Measurements from ENCODE around the gene SMC3.

The SMC3 gene

DNA sequence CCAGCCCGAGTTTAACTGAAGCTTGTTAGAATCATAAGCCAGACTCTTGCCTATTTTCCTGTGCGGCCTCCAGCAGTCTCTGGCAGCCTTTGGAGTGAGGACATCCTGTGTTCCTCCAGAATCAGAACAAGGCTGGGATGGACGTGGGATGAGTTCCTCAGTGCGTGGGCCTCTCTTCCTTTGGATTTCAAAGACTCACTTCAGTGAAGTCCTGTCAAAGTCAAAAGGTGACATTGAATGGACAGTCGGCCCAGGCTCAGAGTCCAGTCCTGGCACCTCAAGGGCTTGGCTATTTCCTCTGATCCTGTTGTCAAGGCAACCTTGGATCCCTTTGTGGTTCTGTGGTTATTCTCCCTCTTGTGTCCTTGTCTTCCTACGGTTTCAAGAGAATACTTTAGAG is 21.4 kb upstream of the SMC3 start:
- DNase-seq, result no peak

DNA sequence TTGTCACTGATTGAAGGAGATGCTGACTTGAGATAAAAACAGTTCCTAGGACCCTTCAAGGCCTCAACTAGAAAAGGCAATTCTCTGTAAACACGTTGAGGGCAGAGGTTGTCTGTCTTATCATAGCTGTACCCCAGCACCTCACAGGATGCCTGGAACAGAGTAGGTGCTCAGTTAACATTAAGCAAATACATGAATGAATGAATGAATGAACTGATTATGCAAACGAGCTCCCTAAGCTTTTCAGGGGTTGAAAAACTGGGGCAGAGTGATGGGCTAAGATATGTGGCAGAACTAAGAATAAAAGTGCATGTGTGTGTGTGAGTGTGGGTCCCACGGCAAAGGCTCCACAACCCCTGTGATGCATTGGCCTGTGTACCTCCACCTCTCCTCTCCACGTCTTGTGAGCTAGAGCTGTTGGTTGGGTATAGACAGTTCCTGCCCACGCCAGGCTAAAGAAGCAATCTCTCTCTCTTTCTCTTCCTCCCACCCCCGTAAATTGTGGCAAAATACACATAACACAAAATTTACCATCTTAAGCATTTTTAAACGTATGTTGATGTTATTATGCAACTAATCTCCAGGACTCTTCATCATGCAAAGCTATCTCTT is 20.9 kb upstream of the SMC3 start:
- DNase-seq, result no peak

DNA sequence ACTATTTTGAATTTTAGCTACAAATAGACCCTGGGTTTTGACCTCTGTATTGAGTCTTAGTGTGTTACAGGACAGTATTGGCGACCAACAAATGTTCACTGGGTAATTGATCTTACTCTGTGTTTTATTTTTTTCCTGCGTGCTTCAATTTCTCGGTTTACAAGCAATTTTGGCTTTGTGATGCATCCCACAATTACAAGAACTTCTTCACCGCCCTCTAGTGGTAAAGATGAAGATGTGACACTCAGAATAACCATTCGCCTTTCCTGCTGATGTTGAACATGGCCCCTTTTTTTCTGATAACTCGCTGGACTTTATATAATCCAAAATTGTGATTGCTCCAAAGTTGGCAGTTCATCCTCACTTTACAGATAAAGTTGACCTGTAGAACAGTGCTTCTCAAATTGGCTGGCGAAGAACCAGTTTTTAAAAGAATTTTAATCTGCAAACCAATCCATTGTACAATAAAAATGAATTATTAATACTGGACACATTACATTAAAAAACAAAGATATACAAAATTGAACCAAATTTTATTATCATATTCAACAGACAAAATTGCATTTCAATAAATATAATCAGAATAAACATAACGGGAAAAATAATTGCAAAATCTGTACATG is 20.2 kb upstream of the SMC3 start:
- no peak for DNase-seq

DNA sequence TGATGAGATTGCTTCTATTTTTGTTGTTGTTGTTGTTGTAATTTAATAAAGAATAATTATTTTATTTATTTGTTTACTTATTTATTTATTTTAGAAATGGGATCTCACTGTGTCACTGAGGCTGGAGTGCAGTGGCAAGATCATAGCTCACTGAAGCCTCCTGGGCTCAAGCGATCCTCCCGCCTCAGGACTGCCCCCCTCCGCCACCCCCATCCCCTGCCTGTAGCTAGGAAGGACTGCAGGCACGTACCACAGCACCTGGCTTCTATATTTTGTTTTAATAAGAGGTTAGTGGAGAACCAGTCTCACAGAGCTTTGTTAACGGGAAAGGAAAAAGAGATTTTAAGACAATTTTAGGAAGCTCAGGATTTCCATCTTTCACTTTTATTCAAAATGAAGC is 19.5 kb upstream of the SMC3 start:
- DNase-seq, result no peak

DNA sequence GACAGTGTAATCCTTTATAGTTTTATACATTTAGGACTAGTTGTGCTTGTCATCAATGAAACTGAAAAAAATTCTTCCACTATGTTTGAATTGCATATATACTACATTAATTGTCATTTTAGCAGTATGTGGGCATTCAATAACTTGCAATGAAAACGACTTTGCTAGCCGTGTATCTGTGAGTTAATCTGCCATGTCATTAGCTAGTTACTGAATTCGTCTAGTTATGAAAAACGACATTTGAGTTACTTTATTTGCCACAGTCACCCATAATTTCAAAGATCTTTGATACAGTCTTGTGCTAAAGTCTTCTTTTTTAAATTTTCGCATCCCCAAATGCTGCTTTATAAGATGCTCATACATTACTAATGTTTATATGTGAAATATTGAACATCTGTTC is 18.3 kb upstream of the SMC3 start:
- DNase-seq, result no peak

DNA sequence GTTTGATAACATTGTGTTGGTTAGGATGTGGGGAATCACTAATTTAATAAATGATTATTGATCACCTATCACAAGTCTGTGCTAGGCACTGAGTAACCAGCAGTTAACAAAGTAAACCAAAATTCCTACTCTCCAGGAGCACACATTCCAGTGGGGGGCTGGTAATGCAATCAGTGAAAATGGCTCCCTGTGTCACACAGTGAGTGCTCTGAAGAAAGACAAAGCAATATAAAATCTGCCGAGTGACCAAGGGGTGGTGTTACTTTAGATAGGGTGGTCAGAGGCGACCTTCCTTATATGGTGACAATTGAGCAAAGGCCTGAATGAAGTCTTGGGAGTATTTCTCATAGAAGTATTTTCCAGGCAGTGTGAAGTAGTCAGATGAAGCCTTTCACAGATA is 13.6 kb upstream of the SMC3 start:
- DNase-seq, result no peak

DNA sequence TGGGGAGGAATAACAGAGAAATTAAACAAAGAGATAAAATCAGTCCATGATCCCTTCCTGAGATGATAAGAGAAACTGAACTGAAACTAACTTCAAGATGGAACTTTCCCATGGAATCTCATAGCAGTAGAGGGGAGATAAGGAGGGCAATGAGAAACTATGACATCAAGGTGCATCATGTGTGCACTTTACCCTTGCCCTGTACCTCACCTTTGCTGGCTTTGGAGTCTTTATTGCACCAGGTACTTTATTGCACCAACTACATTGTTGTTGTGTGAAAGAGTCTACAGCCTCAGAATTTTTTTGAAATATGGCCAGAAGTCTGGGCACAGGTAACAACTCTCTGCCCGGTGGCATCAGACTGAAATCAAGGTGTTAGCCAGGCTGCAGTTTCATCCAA is 11.2 kb upstream of the SMC3 start:
- DNase-seq, result no peak

DNA sequence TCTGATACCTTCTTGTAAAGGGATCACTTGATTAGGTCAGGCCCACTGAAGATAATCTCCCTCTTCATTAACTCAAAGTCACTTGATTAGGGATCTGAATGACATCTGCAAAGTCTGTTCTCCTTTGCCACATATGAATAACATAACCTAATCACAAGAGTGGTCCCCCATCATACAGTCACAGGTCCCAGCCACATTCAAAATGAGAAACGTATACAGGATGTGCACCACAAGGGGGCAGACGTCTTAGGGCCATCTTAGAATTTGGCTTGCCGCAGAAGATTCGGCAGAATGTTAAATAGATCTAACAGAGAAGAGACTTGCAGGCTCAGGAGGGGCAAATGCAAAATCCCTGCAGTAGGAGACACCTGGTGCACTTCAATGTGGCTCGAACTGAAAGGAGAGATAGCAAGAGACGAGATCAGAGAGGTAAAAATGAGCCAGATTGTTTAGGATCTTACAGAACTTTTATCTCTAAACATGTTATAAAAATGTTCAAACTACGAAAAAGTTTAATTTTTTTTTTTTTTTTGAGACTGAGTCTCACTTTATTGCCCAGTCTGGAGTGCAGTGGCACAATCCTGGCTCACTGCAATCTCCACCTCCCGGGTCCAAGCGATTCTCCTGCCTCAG is 10.4 kb upstream of the SMC3 start:
- DNase-seq, result peak; percentile 66

DNA sequence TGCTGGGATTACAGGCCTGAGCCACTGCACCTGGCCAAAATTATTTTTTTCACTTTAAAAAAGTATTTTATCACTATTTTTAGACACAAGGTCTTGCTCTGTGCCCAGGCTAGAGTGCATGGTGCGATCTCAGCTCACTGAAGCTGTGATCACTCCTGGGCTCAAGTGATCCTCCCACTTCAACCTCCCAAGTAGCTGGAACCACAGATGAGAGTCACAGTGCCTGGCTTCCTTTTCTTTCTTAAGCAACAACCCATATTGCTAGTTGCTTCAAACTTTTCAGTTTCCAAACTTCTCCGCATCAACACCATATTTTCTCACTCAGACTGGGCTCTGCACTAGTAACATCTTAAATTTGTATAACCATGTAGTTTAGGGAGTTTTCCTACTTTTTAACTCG is 9.5 kb upstream of the SMC3 start:
- no peak for DNase-seq

DNA sequence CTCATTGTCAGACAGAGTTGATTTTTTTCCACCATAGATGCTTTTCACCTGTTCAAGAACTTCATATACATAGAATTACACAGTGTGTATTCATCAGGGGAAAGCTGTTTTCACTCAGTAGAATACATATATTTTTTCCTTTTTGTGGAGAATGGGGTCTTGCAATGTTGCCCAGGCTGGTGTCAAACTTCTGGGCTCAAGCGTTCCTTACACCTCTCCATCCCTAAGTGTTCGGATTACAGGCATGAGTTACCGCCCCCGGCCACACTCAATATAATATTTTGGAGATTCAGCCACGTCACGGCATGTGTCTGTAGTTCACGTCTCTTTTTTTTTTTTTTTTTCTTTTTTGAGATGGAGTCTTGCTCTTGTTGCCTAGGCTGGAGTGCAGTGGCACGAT is 7.5 kb upstream of the SMC3 start:
- DNase-seq, result no peak

DNA sequence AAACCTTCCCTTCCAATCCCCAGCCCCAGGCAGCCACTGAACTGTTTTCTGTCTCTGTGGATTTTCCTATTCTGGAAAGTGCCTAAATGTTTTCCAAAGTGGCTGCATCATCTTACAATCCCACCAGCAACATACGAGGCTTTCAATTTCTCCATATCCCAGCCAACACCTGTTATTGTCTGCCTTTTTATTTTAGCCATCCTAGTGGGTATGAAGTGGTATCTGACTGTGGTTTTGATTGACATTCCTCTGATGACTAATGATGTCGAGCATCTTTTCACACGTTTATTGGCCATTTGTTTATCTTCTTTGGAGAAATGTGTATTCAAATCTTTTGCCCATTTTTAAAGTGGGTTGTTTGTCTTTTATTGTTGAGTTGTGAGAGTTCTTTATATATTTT is 6.2 kb upstream of the SMC3 start:
- DNase-seq, result no peak

DNA sequence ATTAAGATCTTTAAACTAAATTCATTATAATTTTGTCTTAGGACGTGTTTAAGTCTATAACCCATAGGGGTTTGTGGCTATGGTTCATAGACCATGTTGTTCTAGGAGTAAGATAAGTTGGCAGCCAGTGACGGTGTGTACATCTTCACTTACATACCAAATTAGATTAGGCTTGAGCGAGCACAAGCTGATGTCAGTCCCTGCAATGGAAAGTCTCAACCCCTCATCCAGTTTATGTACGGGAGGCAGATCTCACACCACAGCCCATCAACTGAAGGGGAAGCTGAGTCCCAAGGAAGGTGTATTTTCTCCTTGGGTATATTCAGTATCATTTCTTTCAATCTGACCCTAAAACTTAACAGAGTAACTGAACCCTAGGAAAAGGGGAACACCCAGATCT is 5.1 kb upstream of the SMC3 start:
- DNase-seq, result no peak

DNA sequence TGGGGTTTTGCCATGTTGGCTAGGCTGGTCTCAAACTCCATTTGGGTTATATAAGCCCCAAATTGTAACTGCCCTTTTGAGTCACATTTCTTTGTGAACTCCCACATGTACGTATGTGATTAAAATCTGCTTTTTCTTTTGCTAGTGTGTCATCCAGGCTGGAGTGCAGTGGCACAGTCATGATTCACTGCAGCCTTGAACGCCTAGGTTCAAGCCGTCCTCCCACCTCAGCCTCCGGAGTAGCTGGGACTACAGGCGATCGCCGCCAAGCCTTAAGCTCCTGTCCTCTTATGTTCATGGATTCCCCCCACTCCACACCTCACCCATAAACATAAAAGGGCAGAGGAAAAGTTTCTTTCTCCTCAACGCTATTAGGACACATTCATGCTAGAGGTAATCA is 4.4 kb upstream of the SMC3 start:
- DNase-seq, result no peak

DNA sequence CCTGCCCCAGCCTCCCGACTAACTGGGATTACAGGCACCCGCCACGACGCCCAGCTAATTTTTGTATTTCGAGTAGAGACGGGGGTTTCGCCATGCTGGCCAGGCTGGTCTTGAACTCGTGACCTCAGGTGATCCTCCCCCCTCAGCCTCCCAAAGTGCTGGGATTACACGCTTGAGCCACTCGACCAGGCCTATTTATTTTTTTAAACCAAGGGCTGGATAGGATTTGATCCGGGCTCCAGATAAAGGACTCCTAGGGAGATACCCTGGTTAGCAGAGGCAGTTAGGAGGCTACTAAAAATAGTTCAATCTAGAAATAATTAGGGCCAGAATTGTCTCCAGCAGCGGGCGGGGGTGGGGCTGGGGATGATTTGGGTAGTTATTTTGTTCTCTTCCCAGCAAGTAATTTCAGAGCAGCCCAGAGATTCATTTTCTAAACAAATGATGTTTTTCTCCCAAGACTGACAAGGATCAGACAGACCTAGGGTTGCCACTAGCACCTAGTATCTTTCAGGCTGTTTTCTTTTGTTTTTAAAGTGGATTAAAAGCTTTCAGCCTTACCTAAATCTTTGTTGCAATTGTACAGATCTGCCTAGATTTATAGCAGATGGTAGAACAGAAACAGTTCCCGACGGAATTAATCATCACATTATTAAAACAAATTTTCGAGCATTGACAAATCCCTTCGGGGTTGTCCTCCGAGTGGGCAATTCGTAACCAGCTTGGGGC is 859 bp upstream of the SMC3 start:
- no peak for DNase-seq

DNA sequence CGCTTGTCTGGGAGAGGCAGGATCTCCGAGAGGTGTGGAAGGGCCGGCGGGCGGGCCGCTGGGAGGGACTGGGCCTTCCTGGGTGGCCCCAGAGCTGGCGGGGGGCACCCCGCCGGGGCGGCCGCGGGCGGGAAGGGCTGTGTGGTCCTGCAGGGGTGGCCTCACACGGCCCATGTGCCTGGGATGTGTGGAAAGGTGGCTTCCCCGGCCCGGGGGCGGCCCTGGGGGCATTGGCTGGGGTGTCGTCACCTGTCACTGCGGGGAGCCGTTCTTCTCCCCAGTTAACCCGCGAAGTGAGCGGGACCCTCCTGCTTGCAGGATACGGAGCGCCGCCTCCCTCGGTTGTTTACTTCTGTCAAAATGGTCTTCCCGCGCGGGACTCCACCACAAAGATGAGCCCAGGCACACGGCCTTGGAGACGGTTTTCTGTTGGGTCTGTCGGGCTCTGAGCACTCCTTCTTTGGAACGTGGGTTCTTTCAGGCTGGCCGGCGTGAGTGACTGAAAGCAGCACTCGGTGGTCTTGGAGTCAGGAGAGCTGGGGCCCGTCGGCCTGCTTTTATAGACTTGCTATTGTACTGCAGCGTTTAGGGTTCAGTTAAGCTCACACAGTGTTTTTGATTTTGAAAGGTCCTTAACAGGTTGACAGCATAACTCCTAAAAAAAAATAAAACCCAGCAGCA is 700 bp downstream of the SMC3 start:
- DNase-seq, result peak; percentile 53

DNA sequence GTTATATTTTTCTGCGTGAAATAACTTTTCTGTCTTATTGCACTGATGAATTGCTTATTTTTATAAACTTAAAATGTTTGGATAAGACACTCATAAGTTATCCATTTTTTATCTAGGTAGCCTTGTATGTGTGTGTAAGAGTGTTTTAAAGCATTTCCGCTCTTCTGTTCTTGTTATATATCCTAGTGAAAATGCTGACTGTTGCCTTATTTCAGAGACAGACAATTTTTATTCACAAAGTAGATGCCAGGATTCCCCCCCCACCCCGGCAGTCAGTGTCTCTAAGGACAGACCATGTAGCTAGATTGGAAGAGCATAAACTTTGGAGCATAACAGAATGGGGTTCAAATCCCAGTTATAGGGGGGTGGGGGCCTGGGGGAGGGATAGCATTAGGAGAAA is 1.6 kb downstream of the SMC3 start:
- DNase-seq, result no peak

DNA sequence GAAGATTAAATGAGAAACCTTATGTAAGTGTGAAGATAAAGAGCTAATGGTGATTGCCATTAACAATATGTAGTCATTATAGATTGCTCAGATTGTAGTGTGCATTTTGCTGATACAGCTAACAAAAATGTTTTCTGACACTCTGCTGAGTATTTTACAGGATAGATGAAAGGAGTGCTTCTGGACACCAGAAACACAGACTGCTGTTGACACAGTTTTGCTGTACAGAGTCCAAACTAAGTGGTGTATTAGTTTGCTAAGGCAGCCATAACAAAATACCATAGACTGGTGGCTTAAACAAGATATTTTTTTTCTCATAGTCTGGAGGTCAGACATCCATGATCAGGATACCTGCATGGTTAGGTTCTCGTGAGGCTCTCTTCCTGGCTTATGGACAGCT is 2.2 kb downstream of the SMC3 start:
- no peak for DNase-seq

DNA sequence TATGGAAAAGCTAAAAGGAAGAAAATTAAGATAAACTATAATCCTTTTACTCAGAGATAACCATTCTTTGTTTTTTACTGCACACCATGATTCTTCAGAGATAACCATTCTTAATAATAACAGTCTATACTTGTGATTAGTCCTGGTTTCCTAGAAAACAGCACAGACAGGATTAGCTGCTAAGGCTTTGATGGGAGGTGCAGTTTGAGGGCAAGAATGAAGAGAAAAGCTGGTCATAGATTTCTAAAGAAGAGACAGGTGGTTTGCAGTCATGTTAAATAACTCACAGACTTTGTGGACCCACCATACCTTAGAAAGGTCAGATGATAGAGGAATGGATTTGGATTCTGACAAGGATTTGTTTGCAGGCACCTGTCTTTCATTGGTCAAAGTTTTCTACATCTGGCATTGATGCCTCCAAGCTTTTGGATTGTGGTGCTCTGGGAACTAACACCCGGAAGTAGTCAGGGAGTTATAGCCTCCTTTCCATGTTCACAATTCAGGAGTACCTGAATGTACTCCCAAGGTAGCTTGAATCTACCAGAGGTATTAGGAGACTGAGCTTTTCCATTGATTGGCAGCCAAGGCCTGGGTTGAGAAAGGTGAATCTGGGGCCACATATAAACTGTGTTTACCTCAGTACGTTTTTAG is 3.7 kb downstream of the SMC3 start:
- DNase-seq, result no peak

DNA sequence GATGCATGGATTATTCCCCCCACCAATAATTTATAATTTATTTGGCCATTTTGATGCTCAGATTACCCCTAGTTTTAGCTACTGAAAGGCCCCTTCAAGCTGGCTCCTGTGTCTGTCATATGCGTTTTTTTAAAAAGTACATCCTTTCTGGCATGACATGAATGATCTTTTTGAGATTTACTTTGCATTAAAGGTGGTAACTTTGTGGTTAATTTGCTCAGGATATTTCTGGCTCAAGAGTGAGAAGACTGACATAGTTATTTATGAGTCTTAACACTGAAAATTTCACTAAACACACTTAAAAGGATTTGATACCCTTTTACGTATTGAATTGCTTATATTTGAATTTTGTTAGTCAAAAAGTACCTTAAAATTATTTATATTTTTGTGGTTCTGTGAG is 5.4 kb downstream of the SMC3 start:
- no peak for DNase-seq

DNA sequence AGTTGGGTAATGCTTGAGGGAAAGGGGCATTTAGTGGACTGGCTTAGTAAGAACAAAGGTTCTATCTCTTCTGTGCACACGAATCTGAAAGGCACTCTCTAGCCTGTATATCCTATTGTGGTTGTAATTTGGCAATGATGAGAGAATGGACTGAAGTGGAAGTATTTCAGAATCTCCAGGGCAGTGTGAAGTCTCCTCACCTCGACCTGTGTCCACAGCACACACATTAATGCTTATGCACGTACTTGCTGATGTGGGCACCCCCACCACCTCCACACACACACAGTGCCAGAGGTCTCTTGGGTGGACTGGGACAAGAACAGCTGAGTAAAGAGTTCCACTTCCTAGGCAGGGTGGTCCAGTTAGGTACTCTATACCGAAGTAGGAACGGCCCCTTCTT is 6.9 kb downstream of the SMC3 start:
- DNase-seq, result no peak

DNA sequence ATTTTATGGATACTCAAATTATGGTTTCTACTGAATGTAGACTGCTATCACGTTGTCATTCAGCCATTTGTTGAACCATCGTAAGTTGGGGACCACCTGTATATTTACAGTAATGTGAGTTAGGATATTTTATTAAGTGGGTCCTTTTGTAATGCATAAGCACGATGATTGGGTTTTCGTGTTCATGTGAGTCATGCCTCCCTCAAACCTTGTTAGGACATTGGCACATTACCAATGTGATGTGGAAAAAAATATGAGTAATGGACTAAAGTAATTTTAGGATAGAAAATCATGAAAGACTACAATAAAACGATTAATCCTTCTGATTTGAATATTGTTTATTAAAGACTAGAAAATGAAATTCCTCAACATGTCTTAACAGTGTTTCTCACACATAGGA is 8.7 kb downstream of the SMC3 start:
- no peak for DNase-seq

DNA sequence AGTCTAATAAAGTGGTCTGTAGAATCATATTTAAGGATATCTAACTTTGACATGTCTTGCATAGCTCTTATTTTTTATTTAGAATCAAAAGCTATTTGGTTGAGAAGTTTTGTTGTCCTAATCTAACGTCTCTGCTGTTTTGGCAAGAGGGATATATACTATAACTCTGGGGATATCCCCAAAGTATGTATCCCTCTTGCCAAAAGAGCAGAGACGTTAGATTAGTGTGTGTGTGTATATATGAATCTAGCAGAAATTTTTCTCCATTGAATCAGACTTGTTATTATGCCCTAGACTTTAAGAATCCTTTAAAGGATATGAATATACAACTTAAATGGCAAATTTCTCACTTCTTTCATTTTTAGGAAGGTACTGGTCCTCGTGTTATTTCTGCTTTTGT is 9.6 kb downstream of the SMC3 start:
- no peak for DNase-seq

DNA sequence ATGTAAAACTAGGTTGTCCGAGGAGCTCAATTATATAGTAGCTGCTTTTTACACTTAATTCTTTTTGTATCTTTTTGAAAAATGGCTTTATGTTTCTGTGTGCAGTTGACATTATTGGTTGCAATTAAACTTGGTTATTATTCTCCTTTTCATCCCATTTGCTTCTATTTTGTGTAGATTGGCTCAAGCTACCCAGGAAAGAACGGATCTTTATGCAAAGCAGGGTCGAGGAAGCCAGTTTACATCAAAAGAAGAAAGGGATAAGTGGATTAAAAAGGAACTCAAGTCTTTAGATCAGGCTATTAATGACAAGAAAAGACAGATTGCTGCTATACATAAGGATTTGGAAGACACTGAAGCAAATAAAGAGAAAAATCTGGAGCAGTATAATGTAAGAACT is 16.5 kb downstream of the SMC3 start:
- DNase-seq, result no peak

Measured in activated CD4-positive, alpha-beta T cell treated with anti-CD3 and anti-CD28 coated beads, Interleukin-2, amount 50 U/mL, for 1 hour (primary cell).